Activated CD4-positive, alpha-beta T cell treated with anti-CD3 and anti-CD28 coated beads, Interleukin-2, Interleukin-4, amounts not matched to agents 100 ng/mL and 50 ng/mL, durations not matched to agents 16 hours and 8 hours (primary cell): Measurements from ENCODE around the gene CFAP69.
"Not testable (repeated sequence)": the region's sequence is repeated elsewhere in the genome, so short reads cannot be mapped to it uniquely, and the experiment has no call there.

Experiments
- DNase-seq: peaks from one replicate; pipeline ENCODE4 v3.0.0-alpha.2; 2020; ENCODE audit warnings: low spot score

CFAP69 gene

DNA sequence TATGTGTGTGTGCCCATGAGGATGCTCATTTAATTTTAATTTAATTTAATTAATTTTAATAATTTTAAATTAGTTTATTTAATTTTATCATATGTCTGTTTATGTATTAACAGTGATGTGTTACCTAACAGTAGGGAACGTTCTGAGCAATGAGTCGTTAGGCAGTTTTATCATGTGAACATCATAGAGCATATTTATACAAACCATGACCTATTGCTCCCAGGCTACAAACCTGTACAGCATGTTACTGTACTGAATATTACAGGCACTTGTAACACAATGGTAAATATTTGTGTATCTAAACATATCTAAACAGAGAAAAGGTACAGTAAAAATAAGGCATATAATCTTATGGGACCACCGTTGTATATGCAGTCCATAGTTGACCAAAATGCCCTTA, 13.7 kb upstream of the CFAP69 start:
- DNase-seq: no peak

GRCh38 chr7:90232430-90232829, 12.5 kb upstream of the CFAP69 start:
- no peak for DNase-seq

- DNase-seq: no peak
Observed at GRCh38 chr7:90233569-90233968, 11.4 kb upstream of the CFAP69 start.

GRCh38 chr7:90236721-90237289, 8.2 kb upstream of the CFAP69 start:
- no peak for DNase-seq

GRCh38 chr7:90238022-90238421, 7.0 kb upstream of the CFAP69 start:
- DNase-seq: no peak

DNA sequence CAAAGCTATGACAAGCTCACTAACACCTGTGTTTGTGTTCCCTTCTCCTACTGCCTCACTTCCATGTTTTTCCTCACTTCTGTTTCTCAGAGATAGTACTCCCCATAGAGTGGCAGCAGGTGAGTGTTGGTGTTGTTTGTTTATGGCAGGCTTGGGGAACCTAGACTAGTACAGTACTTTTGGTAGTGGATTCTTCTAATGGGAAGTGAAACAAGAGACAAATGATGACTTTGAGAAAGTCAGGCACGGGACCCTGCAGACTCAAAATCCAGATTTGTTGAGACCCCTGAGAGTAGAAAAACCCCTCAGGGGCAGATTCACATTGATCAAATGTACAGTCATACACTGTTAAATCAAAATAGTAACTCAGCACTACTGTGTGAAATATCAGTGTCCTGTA, 6.4 kb upstream of the CFAP69 start:
- DNase-seq: no peak

- no peak for DNase-seq
Observed at GRCh38 chr7:90239050-90239449, 5.9 kb upstream of the CFAP69 start.

GRCh38 chr7:90239625-90240228, 5.2 kb upstream of the CFAP69 start:
- no peak for DNase-seq

DNA sequence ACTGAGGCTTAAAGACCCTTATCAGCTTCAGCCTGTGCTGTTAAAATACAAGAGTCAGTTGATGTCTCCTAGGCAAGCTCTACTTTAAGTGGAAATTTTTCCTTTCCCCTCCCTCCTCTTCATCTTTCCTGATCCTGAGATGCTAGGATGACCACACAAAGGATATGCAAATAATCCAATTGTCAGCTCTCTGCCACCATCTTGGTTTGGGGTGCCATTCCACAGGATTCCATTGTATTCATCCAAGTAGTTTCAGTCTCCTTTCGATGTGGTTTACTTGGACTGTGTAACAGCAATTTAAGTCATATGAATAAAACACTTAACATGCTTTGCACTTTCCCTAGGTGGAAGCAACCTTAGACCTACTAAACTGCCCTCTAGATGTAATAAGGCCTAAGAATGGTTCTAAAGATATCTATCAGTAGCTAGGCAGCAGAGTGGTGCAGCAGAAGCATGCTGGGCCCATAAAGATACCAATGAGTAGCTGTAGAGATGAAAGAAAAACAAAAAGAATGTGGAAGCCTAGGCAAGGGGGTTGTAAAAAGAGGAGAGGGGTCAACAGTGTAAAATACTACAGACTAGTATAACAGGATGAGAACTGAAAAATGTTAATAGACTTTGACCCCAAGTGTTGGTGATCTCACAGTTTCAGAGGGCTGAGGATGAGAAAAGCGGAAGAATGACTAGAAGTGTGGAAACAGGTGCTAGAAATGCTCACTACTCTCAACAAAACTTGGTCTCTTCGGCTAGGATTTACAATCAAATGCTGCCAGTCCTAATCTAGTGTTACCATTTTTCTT, 2.4 kb upstream of the CFAP69 start:
- no peak for DNase-seq

DNA sequence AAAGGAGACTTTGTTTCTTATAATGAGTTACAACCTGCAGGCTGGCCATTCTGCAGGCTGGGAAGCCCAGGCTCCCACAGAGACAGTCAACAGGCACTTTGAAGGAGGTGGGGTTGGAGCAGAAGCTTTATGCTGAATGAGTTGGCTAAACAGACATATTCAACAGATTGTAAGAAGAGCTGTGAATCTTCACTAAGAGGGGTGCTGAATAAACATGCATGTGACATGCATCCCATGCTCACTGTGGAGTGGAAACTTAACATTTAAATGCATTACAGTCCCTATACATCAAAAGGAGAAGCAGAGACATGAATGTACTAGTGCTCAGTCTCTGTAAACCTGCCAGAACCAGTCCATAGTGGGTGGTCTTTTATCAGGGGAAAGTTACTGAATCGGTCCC, 1.4 kb upstream of the CFAP69 start:
- DNase-seq: no peak

DNA sequence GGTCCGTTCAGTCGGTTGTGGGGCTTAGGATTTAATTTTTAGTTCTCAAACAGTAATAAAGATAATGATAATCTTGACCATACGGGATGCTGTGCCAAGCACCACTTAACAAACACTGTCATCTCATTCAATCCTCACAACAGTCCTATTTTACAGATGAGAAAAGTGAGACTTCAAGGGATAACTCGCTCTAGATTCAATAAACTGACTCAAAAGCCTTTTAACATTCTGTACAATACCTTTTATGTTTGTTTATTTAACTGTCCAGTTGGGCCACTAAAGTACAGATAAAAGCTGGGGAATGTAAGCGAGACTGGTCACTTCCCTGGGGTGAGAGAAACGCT, 437 bp upstream of the CFAP69 start:
- DNase-seq: no peak

GRCh38 chr7:90246171-90246570, 1.2 kb downstream of the CFAP69 start:
- no peak for DNase-seq

GRCh38 chr7:90248706-90249105, 3.7 kb downstream of the CFAP69 start:
- DNase-seq: no peak

GRCh38 chr7:90250601-90251303, 5.8 kb downstream of the CFAP69 start:
- no peak for DNase-seq

DNA sequence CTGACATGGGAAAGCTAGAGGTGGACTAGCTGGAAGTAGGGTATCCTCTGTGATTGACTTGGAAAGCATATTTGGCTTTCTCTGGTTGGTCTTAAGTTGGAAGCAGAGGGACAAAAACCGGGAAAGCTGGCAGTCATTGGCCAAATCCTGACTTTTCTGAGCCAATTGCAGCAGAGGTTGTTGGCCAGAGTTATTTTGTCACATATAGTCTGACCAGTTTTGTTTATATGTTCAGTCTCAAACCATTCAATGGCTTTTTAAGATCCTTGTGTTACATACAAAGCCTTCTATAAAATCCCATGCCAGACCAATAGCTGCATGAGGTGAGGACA, 6.3 kb downstream of the CFAP69 start:
- DNase-seq: no peak

DNA sequence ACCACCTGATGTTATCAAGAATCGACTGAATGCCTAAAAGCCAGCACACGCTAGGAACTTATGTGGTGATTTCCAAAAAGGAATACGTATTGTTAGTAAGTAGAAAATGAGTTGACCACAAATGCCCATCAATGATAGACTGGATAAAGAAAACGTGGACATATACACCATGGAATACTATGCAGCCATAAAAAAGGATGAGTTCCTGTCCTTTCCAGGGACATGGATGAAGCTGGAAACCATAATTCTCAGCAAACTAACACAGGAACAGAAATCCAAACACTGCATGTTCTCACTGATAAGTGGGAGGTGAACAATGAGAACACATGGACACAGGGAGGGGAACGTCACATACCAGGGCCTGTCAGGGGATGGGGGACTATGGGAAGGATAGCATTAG, 11.0 kb downstream of the CFAP69 start:
- DNase-seq: not testable (repeated sequence)

DNA sequence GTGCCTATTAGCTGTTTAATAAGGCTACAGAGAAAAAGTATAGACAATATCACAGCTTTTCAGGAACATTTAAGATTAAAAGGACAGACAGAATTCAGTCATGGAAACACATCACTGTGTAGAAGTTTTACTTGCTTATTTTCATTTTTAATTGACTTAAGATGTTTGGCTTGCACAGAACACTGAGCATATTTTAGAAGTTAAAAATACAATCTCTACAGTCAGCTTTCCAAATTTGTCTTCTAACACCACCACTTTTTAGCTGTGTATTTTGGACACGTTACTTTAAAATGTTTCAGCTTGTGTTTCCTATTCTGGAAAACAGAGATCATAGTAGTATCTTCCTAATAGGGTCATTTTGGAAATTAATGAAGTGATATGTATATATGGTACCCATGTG, 11.8 kb downstream of the CFAP69 start:
- DNase-seq: no peak

GRCh38 chr7:90261441-90261840, 16.5 kb downstream of the CFAP69 start:
- no peak for DNase-seq

DNA sequence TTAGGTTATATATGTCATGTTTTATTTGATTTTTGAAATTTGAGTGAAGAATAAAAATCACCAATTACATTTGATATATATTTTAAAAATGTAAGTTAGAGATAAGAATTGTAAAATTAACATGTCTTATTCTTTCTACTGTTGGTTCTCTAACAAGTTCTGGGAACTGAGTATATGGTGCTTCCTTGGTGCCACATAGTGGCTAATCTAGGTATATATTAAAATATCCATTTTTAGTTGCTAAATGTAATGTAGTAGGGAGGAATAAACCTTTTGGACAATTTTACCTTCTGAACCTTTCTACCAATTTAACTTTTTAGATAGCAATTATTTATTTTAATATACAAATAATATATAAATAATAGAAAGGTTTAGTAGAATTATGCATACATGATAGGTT, 17.5 kb downstream of the CFAP69 start:
- DNase-seq: peak; percentile 17

GRCh38 chr7:90266808-90267207, 21.8 kb downstream of the CFAP69 start:
- no peak for DNase-seq

- no peak for DNase-seq
Observed at GRCh38 chr7:90267263-90267858, 22.4 kb downstream of the CFAP69 start.

DNA sequence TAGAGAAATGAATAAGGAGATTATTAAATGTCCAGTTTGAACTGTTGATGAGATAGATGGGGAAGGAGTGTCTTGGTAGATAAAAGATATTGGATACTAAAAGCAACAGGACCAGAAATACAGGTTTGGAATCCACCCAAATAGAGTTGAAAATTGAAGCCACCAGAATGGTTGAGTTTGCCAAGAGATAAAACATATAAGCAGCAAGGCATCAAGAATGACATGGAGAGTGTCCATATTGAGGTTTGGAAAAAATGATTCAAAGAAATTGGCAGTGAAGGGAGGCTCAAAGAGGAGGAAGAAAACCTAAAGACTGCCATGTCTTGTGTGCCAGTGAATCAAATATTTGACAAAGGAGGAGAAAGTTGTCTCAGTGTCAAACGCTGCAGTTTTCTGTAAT, 24.2 kb downstream of the CFAP69 start:
- DNase-seq: no peak
